ENCODE measurements around the gene MRPL32.

- TF ChIP-seq EP300 (IDR thresholded peaks at IDR 0.05) (no peak), POLR2A (IDR thresholded peaks at IDR 0.05) (no peak)
Measured at GRCh38 chr7:42959549-42959948, 27.4 kb downstream of the MRPL32 start.

All from sigmoid colon (tissue), 4 donors.